Stimulated activated CD4-positive, alpha-beta T cell treated with anti-CD3 and anti-CD28 coated beads, TNF-alpha, amount 100 ng/mL, for 48 hours (primary cell): ENCODE measurements around the gene ARHGEF3.
"Not testable (repeated sequence)": the region's sequence is repeated elsewhere in the genome, so short reads cannot be mapped to it uniquely, and the experiment has no call there.

Experiments
- DNase-seq, 3 donors: peaks; one replicate each; pipeline ENCODE4 v3.0.0-alpha.2; 2020; ENCODE audit warnings: low read depth in 3 of 3

Gene ARHGEF3

DNA sequence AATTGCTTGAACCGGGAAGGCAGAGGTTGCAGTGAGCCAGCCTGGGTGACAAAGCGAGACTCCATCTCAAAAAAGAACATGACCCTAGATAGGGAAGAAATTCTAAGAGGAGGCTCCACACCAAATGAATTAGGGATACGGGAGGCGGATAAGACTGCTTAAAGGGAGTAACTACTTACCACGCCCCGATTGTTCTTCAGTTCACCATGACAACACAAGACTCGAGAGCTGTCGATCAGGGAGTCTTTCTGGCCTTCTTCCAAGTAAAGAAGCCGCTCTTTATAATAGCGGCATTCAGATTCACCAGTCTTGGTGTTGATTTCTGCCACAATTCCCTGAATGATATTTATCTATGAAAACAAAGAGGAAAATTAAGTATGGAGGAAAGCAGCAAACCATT is 64.7 kb downstream of the ARHGEF3 start:
- DNase-seq, result no peak

- DNase-seq, result no peak
These were observed 69.6 kb downstream of the ARHGEF3 start for GRCh38 chr3:56732109-56732508.

- DNase-seq, result peak; percentile 17 to 43 (median 39)
These were observed 76.6 kb downstream of the ARHGEF3 start for GRCh38 chr3:56725175-56725574.

GRCh38 chr3:56724676-56725075 is 77.1 kb downstream of the ARHGEF3 start:
- no peak for DNase-seq

- no peak for DNase-seq
These were observed 80.9 kb downstream of the ARHGEF3 start for GRCh38 chr3:56720849-56721248.

DNA sequence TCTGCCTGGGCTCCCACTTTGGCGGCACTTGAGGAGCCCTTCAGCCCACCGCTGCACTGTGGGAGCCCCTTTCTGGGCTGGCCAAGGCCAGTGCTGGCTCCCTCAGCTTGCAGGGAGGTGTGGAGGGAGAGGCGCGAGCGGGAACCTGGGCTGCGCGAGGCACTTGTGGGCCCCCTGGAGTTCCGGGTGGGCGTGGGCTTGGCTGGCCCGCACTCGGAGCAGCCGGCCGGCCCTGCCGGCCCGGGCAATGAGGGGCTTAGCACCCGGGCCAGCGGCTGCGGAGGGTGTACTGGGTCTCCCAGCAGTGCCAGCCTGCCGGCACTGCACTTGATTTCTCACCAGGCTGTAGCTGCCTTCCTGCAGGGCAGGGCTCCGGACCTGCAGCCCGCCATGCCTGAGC is 82.9 kb downstream of the ARHGEF3 start:
- DNase-seq, result not testable (repeated sequence)

DNA sequence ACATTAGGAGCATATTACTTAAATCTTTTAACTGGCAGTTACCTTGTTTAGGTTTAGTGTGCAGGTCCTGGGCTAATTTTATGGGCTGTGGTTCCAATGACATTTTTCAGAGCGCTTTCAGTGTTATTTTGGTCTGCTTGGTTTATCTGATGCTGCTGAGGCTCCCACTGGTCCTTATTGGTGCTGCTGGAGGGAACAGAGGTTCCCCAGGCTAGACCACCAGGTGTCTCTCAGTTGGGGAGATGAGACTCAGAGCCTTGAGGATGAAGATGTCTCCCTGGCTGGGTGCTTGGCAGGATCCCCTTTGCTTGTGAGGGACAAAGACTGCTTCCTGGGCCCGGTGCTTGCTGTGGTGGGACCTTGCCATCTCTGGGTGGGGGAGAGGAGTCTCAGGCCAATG is 90.4 kb downstream of the ARHGEF3 start:
- no peak for DNase-seq

DNA sequence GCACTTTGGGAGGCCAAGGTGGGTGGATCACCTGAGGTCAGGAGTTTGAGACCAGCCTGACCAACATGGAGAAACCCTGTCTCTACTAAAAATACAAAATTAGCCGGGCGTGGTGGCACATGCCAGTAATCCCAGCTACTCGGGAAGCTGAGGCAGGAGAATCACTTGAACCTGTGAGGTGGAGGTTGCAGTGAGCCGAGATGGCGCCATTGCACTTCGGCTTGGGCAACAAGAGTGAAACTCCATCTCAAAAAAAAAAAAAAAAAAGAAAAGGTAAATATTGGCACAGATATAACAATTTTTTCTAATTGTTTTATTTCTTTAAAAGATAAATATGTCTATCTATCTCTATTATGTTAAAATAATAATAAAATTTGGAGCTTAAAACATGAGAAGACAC is 94.3 kb downstream of the ARHGEF3 start:
- DNase-seq, result not testable (repeated sequence)

GRCh38 chr3:56706629-56707028 is 95.1 kb downstream of the ARHGEF3 start:
- no peak for DNase-seq

GRCh38 chr3:56704706-56705105 is 97.0 kb downstream of the ARHGEF3 start:
- no peak for DNase-seq

DNA sequence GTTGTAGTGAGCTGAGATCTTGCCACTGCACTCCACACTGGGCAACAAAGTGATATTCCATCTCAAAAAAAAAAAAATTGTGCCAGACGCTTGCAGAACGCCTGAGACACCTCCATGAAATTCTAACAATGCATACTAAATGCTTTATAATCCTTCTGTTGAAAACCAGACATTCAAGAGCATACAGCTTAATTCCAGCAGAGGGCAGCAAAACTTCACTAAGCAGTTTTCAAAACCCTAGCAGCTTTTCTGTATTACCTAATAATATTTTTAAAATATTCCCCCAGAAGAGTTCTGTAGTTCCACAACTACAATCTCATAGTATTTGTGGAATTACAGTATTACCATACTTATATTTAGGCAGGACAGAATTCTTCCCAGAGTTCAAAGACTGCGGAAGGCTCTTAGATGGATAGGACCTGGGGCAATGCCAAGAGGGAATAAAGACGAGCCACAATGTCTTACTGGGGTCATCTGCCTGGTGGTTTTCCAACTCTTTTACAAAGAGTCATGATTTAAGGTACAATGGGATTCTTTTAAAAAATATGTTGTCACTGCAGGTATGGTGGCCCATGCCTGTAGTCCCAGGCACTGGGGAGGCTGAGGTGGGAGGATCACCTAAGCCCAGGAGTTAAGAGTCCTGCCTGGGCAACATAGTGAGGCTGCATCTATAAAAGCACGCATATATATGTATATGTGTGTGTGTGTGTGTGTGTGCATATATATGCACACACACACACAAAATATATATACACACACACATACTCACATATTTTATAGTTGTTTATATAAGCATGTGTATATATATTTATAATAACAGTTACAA is 99.0 kb downstream of the ARHGEF3 start:
- DNase-seq, result peak in 2 of 3 donors; percentile 30 to 38

- DNase-seq, result no peak
These were observed 101.6 kb downstream of the ARHGEF3 start for GRCh38 chr3:56700151-56700550.

DNA sequence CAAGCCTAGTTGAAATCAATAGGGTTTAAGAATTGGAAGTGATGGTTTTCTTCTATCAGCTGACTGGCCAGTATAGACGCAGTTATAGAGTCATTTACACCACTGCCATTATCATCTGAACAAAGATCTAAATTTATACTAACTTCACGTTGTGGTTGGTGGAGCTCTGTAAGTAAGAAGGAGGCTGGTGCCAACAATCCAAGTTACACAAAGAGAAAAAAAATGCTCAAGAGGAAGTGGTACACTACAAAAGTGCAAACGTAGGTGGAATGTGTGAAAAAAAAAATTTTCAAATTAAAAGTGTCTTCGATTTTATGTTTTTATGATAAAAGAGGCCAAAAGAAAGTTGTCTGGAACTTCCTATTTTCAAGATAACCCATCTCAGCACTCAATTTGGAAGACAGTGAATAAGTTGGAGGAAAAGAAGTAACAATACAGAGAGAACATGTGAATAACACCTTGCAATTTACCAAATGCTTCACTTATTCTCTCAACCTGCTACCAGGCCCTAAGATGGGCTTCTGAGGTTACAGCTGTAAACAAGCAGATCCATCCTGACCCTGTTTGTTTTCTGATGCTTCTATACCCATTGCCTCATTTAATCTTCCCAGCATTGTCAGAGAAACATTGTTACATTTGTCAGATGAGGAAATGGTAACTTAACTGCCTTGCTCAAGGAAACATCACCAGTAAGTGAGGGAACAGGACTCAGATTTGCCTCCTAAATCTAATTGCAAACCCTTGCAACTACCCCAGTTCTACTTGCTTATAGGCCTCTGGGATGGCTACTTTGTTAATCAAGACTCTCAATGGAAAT is 106.7 kb downstream of the ARHGEF3 start:
- no peak for DNase-seq

DNA sequence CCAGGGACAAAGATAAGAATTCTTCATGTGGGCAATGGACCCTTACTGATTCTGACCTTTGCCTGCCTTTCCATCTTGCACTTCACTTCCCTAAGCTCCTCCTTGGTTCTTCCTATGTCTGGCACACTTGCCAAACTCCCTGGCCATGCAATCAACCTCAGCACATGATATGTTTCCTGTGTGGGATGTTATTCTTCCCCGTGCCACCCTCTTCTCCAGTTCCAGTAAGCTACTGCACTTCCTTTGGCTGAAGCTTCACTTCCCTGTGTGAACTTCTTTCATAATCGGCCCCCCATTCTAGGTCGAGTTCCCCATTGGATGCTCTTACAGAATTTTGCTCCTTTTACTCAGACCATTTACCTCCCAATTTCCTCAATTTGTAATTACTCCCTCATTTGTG is 108.0 kb downstream of the ARHGEF3 start:
- DNase-seq, result no peak

- DNase-seq, result not testable (repeated sequence)
These were observed 109.0 kb downstream of the ARHGEF3 start for GRCh38 chr3:56692520-56693433.

- not testable (repeated sequence) for DNase-seq
These were observed 109.8 kb downstream of the ARHGEF3 start for GRCh38 chr3:56692001-56692365.

- no peak for DNase-seq
These were observed 110.4 kb downstream of the ARHGEF3 start for GRCh38 chr3:56691165-56692000.

- no peak for DNase-seq
These were observed 112.4 kb downstream of the ARHGEF3 start for GRCh38 chr3:56689303-56689702.

DNA sequence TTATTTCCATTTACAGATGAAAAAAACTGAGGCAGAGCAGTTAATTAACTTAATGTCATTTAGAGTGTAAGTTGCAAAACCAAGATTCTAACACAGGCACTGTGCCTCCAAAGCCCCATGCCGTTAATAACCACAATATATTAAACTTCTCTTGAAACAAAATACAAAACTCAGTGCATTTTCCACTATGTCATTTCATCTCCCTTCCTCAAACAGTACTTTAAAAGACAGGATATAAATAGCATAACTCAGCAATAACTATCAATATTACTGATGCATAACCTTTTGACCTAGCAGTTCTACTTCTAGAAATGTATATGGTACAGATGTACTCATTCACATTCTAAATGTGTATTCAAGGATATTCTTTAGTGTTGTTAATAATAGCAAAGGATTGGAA is 113.6 kb downstream of the ARHGEF3 start:
- no peak for DNase-seq

DNA sequence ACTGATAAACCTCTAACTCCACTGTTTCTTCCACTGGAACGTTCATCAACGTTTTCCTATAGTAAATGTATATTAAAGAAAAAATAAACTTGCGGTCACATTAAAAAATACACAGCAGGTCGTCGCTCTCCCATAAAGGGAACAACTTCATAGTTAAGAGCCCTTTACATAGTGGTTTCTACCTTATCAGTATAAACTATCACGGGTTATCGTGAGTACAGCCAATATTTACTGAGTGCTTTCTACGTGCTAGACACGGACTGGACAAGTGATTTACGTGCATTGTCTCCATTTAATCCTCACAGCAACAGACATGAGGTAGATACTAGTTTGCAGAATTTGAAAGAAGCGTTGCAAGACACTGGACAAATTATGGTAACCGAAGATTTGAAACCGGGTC is 117.7 kb downstream of the ARHGEF3 start:
- DNase-seq, result no peak
